OCI-LY7 (cell line): Measurements from ENCODE around the gene MACROH2A1. TPM values are rescaled to one million over a fixed set of nuclear protein-coding genes. Genes with fewer than 3 reads are reported as not detected.

Source experiments
- BruUV-seq: library from RNA; stranded (reverse); fragments of 400-500 nt; replicated peaks from 2 replicates; lab custom pipeline; 2021; lab: Mats Ljungman, UMichigan
- CTCF ChIA-PET: fragments of 300-600 bp; sonication (Branson Sonifier 250); formaldehyde crosslinking; loops from one replicate; lab custom pipeline; 2022; ENCODE audit warnings: antibody characterized with exemption; ENCODE audit not compliant: unreplicated experiment; lab: Charles Lee
- POLR2A ChIA-PET: fragments of 300-600 bp; sonication (Branson Sonifier 250); formaldehyde crosslinking; loops from one replicate; lab custom pipeline; 2022; ENCODE audit warnings: antibody characterized with exemption; lab: Charles Lee
- DNase-seq: peaks from one replicate; pipeline ENCODE4 v3.0.0-alpha.2; 2015; ENCODE audit warnings: low spot score
- H2AFZ ChIP-seq: fragments of 200-600 bp; sonication (generic), shearing (Covaris generic); 2 replicates; pipeline ENCODE4 v1.6.1; 2014; ENCODE audit warnings: mild to moderate bottlenecking, antibody characterized with exemption, low read length, moderate library complexity
- H3K27ac ChIP-seq: fragments of 200-600 bp; sonication (generic); 2 replicates; pipeline ENCODE4 v1.5.1; 2014; ENCODE audit warnings: mixed run types, low read depth, mild to moderate bottlenecking, moderate library complexity, low read length, inconsistent platforms; ENCODE audit not compliant: poor library complexity, severe bottlenecking
- H3K36me3 ChIP-seq: fragments of 200-600 bp; sonication (generic); 2 replicates; pipeline ENCODE4 v1.6.1; 2014; ENCODE audit warnings: mild to moderate bottlenecking, antibody characterized with exemption, low read length, moderate library complexity, mixed read lengths; ENCODE audit not compliant: insufficient read depth
- H3K4me1 ChIP-seq: fragments of 200-600 bp; sonication (generic); 2 replicates; pipeline ENCODE4 v1.5.1; 2014; ENCODE audit warnings: mild to moderate bottlenecking, low read length; ENCODE audit not compliant: insufficient read depth, poor library complexity, severe bottlenecking
- H3K4me2 ChIP-seq: fragments of 200-600 bp; sonication (generic); 2 replicates; pipeline ENCODE4 v1.6.1; 2014; ENCODE audit warnings: mild to moderate bottlenecking, low read length
- H3K4me3 ChIP-seq: fragments of 200-600 bp; sonication (generic); 2 replicates; pipeline ENCODE4 v1.5.1; 2014; ENCODE audit warnings: mild to moderate bottlenecking, low read depth, low read length; ENCODE audit not compliant: poor library complexity, severe bottlenecking
- H3K79me2 ChIP-seq: fragments of 200-600 bp; sonication (generic); 2 replicates; pipeline ENCODE4 v1.6.1; 2016; ENCODE audit warnings: low read depth, mild to moderate bottlenecking, low read length, moderate library complexity, mixed read lengths; ENCODE audit not compliant: insufficient read depth
- H3K9me2 ChIP-seq: fragments of 200-600 bp; sonication (generic); 2 replicates; pipeline ENCODE4 v1.6.1; 2016; ENCODE audit warnings: mild to moderate bottlenecking, low read length, mixed read lengths; ENCODE audit not compliant: insufficient read depth
- H3K9me3 ChIP-seq: fragments of 200-600 bp; sonication (generic); 2 replicates; pipeline ENCODE4 v1.6.1; 2014; ENCODE audit warnings: mild to moderate bottlenecking, mixed run types, low read length, mixed read lengths
- H4K20me1 ChIP-seq: fragments of 200-600 bp; sonication (generic); 2 replicates; pipeline ENCODE4 v1.6.1; 2014; ENCODE audit warnings: mild to moderate bottlenecking, antibody characterized with exemption, low read length, moderate library complexity, mixed read lengths; ENCODE audit not compliant: insufficient read depth
- EZH2phosphoT487 ChIP-seq: fragments of 200-600 bp; sonication (generic); IDR thresholded peaks from 2 replicates; pipeline ENCODE4 v1.6.1; 2018; ENCODE audit warnings: low read depth, borderline replicate concordance, mild to moderate bottlenecking, mixed run types, antibody characterized with exemption, low read length, moderate library complexity, mixed read lengths
- intact Hi-C: fragments of 100-400 bp; cut with micrococcal nuclease; formaldehyde crosslinking; loops from one replicate; pipeline ENCODE4 v1.10.0; 2022; ENCODE audit not compliant: unreplicated experiment
- total RNA-seq, 2 experiments: library from RNA; depleted of rRNA in 1 of 2; stranded (reverse); fragments of >200 nt in 1 of 2; shearing (Covaris generic) in 1 of 2; gene quantifications; 2 replicates each; pipeline ENCODE4 v1.2.3, GENCODE V29; 2014 to 2022
- TF ChIP-seq, protein P1 (sequence below): fragments of 200-600 bp; sonication (generic); conservative IDR thresholded peaks from 2 replicates; pipeline ENCODE4 v1.5.1; 2014; ENCODE audit warnings: mild to moderate bottlenecking, antibody characterized with exemption, low read length, moderate library complexity, mixed read lengths

Gene MACROH2A1
- total RNA-seq, 2 experiments from 2014 or later = 271 to 356 TPM

DNA sequence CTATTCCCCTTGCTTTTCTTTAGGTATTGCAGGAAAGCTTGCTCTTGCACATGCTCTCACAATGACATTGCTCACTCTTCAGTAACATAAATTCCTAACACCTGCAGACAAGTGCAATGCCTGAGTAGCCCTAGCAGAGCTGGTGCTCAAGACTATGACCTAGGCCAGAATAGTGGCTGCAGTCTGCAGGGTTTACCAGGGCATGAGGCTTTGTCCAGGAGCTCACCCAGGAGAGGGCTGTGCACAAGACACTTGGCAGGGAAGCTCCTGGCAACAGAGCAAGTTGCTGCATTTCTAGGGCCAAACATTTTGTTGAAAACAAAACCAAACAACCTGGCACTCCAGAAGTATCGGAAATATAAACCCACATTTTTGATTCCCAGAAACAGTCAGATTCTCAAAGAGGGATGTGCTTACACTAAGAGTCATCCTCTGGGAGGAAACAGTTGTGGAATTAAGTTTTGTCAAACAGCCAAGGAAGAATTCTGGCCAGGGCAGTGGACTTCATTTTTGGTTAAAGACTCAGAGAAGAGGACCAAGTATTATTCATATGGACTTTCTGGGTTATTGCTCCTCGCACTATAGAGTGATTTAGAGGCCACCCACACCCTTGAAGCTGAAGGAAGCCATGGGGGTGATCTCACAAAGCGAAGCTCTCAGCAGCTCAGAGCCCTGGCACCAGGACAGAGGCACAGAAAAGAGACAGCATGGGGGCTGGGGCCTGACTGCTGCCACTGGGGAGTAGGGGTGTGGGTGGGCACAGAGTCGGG is 44.9 kb downstream of the MACROH2A1 start:
- Histone ChIP-seq H3K4me2 (no peak overlapping the region), H3K27ac (no peak overlapping the region), H3K9me3 (no peaks in the 10 kb centered on the region), H3K9me2 (no peaks in the 10 kb centered on the region), H2AFZ (no peak overlapping the region), H3K4me1 (no peaks in the 10 kb centered on the region), H3K79me2 (no peaks in the 10 kb centered on the region), H3K36me3 (peaks cover 96% of the 10 kb centered on the region), H4K20me1 (no peaks in the 10 kb centered on the region), H3K4me3 (no peak overlapping the region)
- TF ChIP-seq, protein P1, sequence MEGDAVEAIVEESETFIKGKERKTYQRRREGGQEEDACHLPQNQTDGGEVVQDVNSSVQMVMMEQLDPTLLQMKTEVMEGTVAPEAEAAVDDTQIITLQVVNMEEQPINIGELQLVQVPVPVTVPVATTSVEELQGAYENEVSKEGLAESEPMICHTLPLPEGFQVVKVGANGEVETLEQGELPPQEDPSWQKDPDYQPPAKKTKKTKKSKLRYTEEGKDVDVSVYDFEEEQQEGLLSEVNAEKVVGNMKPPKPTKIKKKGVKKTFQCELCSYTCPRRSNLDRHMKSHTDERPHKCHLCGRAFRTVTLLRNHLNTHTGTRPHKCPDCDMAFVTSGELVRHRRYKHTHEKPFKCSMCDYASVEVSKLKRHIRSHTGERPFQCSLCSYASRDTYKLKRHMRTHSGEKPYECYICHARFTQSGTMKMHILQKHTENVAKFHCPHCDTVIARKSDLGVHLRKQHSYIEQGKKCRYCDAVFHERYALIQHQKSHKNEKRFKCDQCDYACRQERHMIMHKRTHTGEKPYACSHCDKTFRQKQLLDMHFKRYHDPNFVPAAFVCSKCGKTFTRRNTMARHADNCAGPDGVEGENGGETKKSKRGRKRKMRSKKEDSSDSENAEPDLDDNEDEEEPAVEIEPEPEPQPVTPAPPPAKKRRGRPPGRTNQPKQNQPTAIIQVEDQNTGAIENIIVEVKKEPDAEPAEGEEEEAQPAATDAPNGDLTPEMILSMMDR = no peak
- TF ChIP-seq EZH2phosphoT487 = no peak
- no peak for DNase-seq
- POLR2A ChIA-PET = no interaction called here
- no TSS peak for BruUV-seq
- intact Hi-C loops = no loop called here
- CTCF ChIA-PET = no interaction called here

DNA sequence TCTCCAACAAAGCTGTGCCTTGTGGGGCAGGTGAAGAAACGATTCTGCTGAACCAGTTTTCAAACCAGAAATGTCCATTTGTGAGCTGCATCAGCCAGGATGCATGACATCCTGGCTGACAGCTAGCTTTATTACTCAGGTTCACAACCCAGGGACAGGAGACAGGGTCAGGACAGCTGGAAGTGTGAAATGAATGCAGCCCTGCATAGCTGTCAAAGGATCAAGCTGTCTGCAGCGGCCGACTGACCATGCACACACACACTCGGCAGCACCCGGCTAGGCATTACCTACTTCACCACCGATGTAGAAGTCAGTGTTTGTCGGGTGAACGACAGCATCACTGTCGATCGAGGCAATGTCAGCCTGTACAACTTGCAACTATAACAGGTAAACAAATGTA is 48.5 kb downstream of the MACROH2A1 start:
- Histone ChIP-seq H3K27ac (no peak overlapping the region), H4K20me1 (no peaks in the 10 kb centered on the region), H3K4me1 (peaks cover 16% of the 10 kb centered on the region), H3K36me3 (peaks cover 93% of the 10 kb centered on the region), H3K4me2 (no peak overlapping the region), H3K9me2 (no peaks in the 10 kb centered on the region), H2AFZ (no peak overlapping the region), H3K4me3 (no peak overlapping the region), H3K79me2 (no peaks in the 10 kb centered on the region), H3K9me3 (no peaks in the 10 kb centered on the region)
- intact Hi-C loops = no loop called here
- TF ChIP-seq, protein P1 = no peak
- no peak for TF ChIP-seq EZH2phosphoT487
- BruUV-seq = no TSS peak
- ChIA-PET POLR2A (no interaction called here), CTCF (no interaction called here)
- no peak for DNase-seq

DNA sequence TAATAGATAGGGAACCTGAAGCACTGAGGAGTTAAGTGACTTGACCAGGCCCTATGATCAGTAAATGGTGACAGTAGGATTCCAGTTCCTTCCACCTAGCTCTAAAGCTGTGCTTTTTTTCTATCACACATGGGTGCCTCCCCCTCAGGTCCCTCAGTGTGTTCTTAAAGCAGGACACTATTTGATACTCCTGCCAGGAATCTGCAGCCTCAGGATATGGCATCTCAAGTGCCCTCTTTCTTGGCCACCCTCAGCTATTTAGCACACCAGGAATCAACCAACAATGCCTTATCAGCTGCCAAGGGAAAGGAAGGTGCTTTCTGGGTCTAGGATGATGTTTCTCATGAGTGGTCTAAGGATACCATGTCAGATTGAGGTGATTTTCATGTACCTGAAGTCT is 49.1 kb downstream of the MACROH2A1 start:
- Histone ChIP-seq H3K79me2 (no peaks in the 10 kb centered on the region), H3K9me3 (no peaks in the 10 kb centered on the region), H3K4me2 (no peak overlapping the region), H3K36me3 (peaks cover 93% of the 10 kb centered on the region), H3K4me3 (no peak overlapping the region), H4K20me1 (no peaks in the 10 kb centered on the region), H3K4me1 (peaks cover 16% of the 10 kb centered on the region), H3K9me2 (no peaks in the 10 kb centered on the region), H2AFZ (no peak overlapping the region), H3K27ac (no peak overlapping the region)
- CTCF ChIA-PET = no interaction called here
- TF ChIP-seq EZH2phosphoT487 = no peak
- TF ChIP-seq, protein P1 = no peak
- intact Hi-C loops = no loop called here
- POLR2A ChIA-PET = interaction anchor here (1.0 kb wide), 1 partner anchor 9 kb away, joined by 5 read pairs; no protein-coding TSS in a partner anchor
- no peak for DNase-seq
- BruUV-seq = no TSS peak
